Smooth muscle cell of the brain vasculature (primary cell): ENCODE measurements around the gene M6PR.
A peak's percentile ranks its signal among the peaks of the same experiment; 100 is the strongest.

Experiments used
- DNase-seq: peaks from one replicate; pipeline ENCODE4 v3.0.0-alpha.2; 2012; ENCODE audit warnings: low read depth, low spot score

Gene M6PR

DNA sequence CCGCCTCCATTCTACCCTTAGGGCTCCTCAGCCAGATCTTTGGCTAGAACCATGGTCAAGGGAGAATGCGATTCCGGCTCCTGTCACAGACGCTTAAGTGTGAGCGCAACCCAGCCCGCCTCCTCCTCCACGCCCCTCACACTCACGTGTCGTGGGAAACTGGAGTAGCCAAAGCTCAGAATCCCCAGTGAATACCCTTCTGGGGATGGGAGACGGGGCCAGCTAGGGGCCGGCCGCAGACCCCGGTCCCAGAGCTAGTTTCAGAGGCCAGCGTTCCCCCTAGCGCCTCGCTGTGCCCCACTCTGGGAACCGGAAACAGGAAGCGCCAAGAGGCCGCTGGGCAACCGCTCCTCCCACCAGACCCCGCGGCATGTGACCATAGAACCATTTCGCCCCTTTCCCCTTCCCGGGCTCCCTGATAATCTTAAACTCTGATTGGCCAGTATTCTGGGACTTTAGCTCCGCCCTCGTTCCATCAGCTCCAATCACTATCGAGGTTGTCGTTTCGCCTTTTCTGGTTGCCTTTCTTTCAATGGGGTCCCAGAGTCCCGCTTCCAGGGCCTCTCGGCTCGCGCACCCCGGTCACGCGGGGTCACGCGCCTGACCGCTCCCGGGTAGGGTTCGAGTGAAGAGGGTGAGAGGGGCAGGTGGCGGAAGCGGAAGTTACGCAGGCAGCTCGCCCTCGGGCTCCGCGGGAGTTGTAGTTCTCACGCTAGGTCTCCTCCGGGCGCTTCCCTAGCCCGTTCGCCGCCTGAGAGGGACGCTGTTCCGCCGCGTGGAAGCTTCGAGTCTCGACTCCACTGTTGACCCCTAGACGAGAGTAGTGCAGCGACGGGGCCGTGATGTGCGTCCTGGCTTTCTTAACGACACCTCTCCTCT lies at the start of gene M6PR:
Gene M6PR, minus strand, starts transcription at position 304 of the 879 bp plus-strand sequence. CDS start 3,241 bp downstream, outside the sequence.
- peak; percentile 76 for DNase-seq

DNA sequence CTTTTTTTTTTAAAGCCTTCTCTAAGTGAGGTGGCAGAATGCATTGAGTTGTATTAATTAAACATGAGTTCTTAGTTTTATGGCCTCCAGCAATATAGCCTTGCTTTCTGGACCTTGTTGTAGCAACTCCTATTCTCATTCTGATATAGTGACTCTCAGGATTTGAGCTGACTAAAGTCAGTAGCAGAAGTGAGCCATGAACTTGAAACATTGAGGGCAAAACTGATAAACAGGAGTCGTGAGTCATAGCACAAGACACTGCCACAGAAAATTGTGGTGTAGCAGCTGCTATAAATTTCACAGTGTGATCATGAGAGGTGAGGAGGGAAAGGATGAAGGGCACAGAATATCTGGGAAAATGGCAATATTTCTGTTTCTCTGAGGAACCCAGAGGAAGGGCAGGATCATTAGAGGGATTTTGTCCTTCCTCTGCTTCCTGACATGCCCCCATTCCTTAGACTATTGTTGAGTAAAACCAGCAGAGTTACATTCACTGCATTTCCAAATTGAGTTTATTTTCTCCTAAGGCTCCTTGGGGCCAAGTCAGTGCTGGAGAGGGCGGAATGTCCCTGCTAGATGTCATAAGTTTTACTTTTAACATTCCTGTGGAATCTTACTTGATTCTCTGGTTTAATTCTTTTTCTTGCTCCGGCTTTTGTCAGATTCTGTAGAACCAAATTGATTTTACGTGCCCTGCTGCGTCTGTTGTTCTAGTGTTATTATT lies 47.4 kb upstream of the M6PR start:
- no peak for DNase-seq

DNA sequence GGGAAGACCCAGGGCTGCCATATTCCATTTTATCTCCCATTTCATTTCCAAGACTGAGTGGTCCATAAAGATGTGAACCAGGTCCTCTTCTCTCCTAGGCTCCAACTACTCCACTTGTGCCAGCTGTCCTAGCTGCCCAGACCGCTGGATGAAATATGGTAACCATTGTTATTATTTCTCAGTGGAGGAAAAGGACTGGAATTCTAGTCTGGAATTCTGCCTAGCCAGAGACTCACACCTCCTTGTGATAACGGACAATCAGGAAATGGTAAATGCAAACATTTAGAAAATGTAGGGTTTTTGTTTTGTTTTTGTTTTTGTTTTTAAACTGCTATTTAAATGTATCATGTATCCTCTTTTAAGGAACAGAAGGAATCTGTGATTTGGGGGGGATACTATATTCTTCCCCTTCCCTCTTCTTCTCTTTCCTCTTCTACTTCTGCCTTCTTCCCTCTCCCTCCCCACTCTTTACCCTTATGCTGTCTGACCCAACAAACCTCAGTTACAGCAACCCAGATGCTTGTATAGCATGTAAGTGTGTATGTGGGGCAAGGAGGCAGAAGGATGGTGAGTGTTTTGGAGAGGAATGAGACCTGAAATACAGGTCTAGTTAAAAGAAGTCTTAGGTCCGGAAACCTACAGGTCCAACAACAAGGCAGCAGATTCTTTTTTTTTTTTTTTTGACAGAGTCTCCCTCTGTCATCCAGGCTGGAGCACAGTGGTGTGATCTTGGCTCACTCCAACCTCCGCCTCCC lies 45.8 kb upstream of the M6PR start:
- DNase-seq = no peak

DNA sequence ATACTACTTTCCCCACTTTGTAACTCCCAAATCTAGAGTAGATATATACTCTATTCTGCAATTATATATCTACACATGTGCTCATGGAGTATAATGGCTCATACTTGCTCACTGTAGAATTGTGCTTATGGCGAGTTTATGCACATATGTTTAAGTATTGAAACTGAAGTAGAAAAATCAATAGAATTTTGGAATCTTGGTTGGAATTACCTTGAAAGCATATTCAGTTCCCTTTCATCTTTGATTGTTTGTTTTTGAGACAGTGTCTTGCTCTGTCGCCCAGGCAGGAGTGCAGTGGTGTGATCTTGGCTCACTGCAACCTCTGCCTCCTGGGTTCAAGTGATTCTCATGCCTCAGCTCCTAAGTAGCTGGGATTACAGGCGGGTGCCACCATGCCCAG lies 44.4 kb upstream of the M6PR start:
- DNase-seq = no peak

DNA sequence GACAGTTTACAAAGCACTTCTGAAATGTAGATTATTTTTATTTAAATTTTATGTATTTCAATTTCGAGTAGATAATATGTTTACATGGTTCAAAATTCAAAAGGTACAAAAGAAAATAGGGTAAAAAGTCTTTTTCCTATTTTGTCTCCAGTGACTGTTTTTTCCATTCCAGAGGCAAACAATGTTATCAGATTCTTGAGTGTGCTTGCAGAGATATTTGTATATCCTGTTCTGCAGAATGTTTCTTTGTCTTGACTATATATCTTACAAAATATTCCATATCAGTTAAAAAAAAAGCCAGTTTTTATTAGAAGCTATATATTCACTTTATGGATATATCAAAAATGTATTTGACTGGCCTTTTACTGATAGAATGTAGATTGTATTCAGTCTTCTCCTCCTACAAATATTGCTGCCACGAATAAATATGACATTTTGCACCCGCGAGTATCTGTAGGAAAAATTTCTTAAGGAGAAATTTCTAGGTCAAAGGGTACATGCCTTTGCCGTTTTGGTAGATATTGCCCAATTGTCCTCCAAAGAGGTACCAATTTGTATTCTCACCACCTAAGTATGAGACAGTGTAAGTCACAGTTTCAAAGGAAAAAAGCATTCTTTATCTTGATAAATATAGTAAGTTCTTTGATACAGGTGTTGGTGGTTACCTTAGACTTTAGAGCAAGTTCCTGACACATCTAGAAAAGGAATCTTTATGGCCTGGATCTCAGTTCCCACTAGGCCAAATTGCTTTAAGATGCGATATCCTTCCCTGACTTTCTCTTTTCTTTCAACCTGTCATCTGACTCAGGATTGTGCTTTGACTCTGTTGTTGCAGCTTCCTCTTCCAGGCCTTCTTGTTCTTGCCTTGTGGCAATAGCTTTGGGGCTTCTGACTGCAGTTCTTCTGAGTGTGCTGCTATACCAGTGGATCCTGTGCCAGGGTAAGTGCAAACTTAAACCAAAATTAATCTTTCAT lies 42.2 kb upstream of the M6PR start:
- DNase-seq = no peak

DNA sequence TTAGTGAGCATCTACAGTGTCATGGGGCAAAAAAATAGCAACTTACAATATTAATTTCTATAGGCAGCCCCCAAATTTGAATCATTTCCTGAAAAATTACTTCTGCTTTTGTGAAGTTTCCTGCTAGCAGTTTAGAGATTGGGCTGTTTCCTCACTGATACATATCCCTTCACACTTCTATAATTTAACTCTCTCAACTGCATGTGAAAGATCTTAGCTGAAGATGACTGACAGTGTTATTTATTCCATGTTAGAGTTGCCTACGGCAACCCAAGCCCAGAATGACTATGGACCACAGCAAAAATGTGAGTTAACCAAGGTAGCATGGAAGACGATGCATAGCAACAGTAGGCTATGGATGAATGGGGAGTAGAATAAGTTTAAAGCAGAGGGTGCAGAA lies 40.0 kb upstream of the M6PR start, which contains the start of gene KLRG1:
Gene KLRG1, plus strand, starts transcription at position 134 of the 400 bp plus-strand sequence. Its CDS starts 90 bp downstream, at position 224.
- DNase-seq = no peak

DNA sequence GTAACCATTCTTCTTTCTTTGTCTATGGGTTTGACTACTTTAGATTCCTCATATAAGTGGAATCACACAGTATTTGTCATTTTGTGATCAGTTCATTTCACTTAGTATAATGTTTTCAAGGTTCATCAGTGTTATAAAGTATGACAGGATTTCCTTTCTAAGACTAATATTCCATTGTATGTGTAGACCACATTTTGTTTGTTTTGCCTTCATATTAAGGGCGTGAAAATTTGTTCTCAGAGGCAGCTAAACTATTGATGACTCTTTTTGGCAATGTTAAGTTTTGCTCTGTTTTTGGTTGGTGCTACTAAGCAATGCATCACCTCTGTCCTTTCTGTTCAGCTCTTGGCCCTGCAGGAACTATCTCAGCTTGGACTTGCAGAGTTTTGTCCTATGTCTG lies 38.2 kb upstream of the M6PR start:
- no peak for DNase-seq

DNA sequence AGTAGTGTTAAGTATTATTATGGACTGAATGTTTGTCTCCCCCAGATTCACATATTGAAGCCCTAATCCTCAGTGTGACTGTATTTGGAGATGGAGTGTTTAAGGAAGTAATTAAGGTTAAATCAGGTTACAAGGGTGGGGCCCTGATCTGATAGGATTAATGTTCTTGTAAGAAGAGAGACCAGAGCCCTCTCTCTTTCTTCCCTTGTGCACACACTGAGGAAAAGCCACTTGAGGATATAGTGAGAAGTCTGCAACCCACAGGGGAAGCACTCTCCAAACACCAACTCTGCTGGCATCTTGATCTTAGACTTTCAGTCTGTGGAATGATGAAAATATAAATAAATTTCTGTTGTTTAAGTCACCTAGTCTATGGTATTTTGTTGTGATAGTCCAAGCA lies 37.7 kb upstream of the M6PR start:
- no peak for DNase-seq

DNA sequence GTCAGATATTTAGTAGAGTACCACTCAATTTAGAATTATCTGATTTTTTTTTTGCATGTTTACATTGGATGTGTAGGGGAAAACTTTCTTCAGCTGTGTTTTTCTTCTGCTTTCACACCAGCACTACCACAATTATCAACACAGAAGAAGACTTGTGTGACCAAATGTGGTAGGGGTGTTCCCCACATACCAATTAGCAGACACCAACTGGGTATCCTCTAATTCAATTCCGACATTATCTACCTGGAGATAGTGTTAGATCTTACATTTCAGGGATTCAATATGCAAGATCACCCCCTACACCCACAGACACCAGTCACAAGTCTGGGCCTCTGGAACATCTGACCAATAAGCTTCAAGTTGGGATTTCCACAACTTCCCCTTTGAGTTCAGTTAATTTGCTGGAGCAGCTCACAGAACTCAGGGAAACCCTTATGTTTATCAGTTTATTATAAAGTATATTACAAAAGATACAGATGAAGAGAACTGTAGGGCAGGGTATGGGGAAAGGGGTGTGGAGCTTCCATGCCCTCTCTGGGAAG lies 35.8 kb upstream of the M6PR start:
- DNase-seq = no peak

DNA sequence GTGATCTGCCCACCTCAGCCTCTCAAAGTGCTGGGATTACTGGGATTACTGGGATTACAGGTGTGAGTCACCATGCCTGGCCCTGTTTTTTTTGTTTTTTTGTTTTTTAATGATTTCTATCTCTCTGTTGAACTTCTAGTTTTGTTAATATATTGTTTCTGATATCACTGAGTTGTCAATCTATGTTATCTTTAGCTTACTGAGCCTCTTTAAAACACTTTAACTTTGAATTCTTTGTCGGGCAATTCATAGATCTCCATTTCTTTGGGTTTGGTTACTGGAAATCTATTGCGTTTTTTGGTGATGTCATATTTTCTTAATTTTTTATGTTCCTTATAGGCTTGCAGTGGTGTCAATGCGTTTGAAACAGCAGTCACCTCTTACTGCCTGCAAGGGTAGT lies 30.7 kb upstream of the M6PR start:
- no peak for DNase-seq

DNA sequence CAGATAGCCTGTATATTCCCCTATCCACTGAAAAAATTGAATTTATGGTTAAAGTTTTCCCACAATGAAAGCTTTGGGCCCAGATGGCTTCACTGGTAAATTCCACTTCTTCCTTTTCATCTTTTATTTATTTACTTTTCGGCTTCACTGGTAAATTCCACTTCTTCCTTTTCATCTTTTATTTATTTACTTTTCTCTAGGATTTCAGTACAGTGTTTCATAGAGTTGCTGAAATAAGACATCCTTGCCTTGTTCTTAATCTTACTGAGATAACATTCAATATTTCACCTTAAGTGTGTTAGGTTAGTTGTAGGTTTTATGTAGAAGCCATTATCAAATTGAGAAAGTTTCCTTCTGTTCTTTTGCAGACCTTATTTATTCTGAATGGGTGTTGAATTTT lies 21.0 kb upstream of the M6PR start:
- DNase-seq = no peak

DNA sequence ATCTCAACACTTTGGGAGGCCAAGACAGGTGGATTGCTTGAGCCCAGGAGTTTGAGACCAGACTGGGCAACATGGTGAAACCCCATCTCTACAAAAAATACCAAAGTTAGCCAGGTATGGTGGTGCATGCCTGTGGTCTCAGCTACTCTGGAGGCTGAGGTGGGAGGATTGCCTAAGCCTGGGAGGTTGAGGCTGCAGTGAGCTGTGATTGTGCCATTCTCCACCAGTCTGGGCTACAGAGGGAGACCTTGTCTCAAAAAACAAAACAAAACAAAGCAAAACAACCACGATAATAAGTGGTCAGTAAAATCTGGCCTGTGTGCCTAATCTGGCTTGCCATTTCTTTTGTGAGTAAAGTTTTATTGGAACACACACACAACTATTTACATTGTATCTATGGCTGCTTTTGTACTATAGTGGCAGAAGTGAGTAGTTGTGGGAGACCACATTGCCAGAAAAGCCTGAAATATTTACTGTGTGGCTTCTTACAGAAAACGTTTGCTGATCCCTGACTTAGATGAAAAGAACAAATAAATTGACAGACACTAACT lies 20.5 kb upstream of the M6PR start:
- no peak for DNase-seq

DNA sequence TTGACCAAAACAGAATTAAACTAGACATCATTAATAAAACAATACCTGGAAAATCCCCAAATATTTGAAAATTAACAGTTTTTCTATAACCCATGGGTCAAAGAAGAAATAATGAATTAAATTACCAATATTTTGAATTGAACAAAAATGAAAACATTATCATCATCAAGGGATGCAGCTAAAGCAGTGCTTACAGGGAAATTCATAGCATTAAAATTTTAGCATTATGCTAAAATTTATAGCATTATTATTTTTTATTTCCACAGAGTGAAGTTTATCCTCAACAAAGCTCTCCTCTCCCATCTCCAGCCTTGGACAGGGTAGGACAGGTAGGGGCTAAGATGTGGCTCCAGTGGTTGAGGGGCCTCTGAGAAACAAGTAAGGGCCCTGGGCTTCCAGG lies 19.3 kb upstream of the M6PR start:
- no peak for DNase-seq

DNA sequence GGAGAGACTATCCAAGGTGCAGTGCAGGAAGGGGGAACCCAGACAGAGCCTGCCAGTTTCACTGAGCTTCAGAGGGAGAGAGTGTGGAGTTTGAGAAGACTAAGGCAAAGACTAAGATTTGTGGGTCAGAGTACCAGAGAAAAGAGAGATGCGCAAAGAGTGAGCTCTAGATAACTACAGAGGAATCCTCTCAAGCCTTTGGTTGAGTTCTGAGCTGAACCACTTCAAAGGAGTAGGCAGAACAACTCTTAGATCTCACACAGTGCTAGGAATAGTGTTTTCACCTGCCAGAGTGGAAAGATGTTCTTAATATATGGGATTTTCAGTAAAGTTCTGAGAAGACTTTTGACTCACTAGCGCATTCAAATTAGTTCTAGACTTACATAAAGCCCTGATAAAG lies 10.7 kb upstream of the M6PR start:
- no peak for DNase-seq

DNA sequence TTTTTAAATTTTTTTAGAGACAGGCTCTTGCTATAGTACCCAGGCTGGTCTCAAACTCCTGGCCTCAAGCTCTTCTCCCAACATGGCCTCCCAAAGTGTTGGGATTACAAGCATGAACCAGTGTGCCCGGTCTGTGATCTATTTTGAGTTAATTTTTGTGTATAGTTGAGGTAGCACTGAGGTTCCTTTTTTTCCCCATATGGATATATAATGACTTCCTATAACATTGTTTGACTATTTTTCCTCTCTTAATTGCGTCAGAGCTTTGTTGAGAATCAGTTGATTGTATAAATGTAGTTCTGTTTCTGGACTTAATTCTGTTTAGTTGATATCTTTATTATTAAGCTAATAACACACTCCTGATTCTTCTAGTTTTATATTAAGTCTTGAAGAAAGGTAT lies 8.6 kb upstream of the M6PR start:
- no peak for DNase-seq

DNA sequence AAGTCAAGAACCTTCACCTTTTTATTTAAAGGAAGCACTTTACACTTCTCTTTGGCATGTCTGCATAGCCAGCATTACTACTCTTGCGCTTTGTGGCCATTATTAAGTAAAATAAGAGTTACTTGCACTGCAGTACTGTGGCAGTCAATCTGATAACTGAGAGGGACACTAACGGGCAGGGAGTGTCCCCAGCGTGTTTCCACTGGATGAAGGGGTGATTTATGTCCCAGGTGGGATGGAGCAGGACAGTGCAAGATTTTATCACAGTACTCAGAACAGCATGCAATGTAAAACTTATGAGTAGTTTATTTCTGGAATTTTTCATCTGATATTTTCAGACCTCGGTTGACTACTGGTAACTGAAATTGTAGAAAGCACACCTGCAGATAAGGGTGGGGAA lies 8.1 kb upstream of the M6PR start:
- no peak for DNase-seq

DNA sequence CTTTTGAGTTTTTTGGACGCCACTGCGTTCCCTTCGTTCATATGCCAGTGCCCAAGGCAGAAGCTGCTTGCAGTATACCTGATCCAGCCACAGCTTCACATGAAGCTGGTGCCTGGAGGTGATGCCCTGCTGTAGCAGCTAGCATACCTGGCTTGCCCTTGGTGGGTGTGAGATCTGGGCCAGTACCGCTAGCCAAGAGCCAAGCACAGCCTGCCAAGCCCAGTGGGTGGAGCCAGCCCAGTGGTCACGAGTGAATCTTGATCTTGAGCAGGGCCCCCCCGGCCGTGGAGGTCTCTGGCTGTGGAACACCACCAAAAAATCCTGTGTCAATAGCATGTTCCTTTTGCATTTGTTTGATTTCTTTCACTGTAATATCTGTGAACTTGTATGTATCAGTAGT lies 7.3 kb upstream of the M6PR start:
- DNase-seq = no peak

DNA sequence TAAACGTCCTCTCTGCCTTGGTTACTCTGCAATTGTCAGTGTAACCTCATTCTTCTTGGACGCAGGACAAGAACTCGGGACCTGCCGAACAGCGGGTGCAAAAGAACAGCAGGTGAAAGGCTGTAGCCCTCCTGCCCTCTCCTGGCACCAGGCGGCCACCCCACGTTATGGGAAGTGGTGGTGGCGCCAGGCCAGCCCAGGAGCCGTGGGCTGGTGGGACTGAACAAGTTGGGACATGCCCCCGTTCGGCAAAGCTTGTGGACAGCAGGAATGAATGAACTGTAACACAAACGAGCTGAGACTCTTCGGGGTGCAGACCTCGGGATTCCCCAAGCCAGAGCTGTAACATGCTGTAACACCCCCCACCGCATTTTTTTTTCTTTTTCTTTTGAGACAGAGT lies 6.6 kb upstream of the M6PR start:
- DNase-seq = no peak

DNA sequence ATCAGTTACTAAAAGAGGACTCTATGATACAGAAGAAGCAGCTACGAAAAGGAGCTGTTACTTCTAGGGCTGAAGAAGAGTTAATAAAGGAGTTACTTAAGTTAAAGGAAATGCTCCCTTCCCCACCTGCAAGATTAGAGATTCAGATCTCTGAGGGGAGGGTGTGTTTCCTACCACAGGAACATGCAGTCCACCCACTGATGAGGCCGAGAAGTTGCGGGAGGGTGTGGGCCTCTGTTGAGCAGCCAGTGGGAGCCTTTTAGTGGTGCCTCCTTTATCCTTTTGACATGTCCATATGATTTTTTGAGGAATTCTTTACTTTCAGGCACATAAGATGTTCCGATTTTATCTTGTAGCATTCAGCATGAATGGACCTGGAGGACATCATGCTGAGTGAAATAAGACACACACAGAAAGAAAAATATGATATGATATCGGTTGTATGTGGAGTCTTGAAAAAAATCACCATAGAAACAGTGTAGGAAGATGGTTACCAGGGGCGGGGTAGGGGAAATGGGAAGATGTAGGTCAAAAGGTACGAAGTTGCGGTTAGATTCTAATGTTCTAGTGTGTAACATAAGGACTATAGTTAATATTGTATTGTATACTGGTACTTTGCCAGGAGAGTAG lies 4.4 kb upstream of the M6PR start:
- no peak for DNase-seq

DNA sequence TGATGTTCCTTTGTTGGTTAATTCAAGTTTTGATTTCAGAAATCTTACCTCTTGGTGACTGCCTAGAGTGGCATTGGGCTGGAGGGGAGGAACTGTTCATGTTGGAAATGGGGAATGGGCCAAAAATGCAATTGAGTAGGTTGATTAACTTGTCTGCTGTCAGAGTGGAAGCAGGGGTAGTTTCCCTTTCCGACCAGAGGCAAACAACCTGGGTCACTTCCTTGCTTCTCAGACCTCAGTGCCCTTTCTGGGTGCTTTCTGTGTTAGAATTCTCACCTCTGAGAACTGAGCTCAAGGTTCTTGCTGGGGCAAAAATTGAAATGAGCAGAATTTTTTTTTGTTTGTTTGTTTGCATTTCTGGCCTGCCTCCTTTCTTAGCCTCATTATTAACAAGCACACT lies 2.3 kb upstream of the M6PR start:
- DNase-seq = no peak
